Right atrium auricular region (tissue), 2 donors: ENCODE measurements around the gene SRPK2. TPM values are rescaled to one million over a fixed set of nuclear protein-coding genes. Genes with fewer than 3 reads are reported as not detected.

Experiments used
- DNase-seq: peaks from one replicate; pipeline ENCODE4 v3.0.0-alpha.2; 2019; ENCODE audit warnings: low spot score
- H3K27ac ChIP-seq, 2 donors: fragments of 200-600 bp; sonication (generic); 1 replicate in 1 of 2; 2 replicates in 1 of 2; pipeline ENCODE4 v1.5.1; 2016 to 2019
- H3K27me3 ChIP-seq, 2 donors: fragments of 200-600 bp; sonication (generic); one replicate each; pipeline versions ENCODE4 v1.5.1 to v1.6.0; 2017 to 2019
- H3K36me3 ChIP-seq: fragments of 200-600 bp; sonication (generic); one replicate; pipeline ENCODE4 v1.5.1; 2016
- H3K4me1 ChIP-seq, 2 donors: fragments of 200-600 bp; sonication (generic); one replicate each; pipeline versions ENCODE4 v1.5.1 to v1.6.0; 2017 to 2019
- H3K4me3 ChIP-seq, 2 donors: fragments of 200-600 bp; sonication (generic); 1 replicate in 1 of 2; 2 replicates in 1 of 2; pipeline ENCODE4 v1.5.1; 2017 to 2019; ENCODE audit warnings: mild to moderate bottlenecking in 1 of 2, moderate library complexity in 1 of 2
- H3K9me3 ChIP-seq, 2 donors: fragments of 200-600 bp; sonication (generic); one replicate each; pipeline ENCODE4 v1.5.1; 2019
- CTCF ChIP-seq, 2 donors: fragments of 200-600 bp; sonication (generic); IDR thresholded peaks; one replicate each; pipeline ENCODE4 v1.5.1; 2019; ENCODE audit warnings: antibody characterized with exemption in 2 of 2
- total RNA-seq, 2 donors: library from RNA; depleted of rRNA; stranded (reverse); fragments of >200 nt; gene quantifications; one replicate each; pipeline ENCODE4 v1.1.0, GENCODE V29; 2016

The SRPK2 gene
- total RNA-seq, 2 donors from 2014 or later, result 19.8 to 20.9 TPM

GRCh38 chr7:105096306-105096705, 292.4 kb downstream of the SRPK2 start:
- DNase-seq, result no peak
- no peak overlapping the region for H3K4me3 ChIP-seq
- no peak overlapping the region for H3K27ac ChIP-seq
- H3K9me3 ChIP-seq, result no peaks in the 10 kb centered on the region
- peaks cover 45% of the 10 kb centered on the region for H3K36me3 ChIP-seq
- no peaks in the 10 kb centered on the region for H3K4me1 ChIP-seq
- no peaks in the 10 kb centered on the region for H3K27me3 ChIP-seq
- TF ChIP-seq CTCF (IDR thresholded peaks at IDR 0.05), result no peak

GRCh38 chr7:105094966-105095365, 293.8 kb downstream of the SRPK2 start:
- no peaks in the 10 kb centered on the region for H3K4me1 ChIP-seq
- TF ChIP-seq CTCF (IDR thresholded peaks at IDR 0.05), result no peak
- no peak overlapping the region for H3K4me3 ChIP-seq
- H3K27ac ChIP-seq, result no peak overlapping the region
- no peak for DNase-seq
- H3K36me3 ChIP-seq, result peaks cover 55% of the 10 kb centered on the region
- H3K9me3 ChIP-seq, result no peaks in the 10 kb centered on the region
- no peaks in the 10 kb centered on the region for H3K27me3 ChIP-seq

GRCh38 chr7:105088456-105088855, 300.3 kb downstream of the SRPK2 start:
- Histone ChIP-seq H3K4me1 (no peaks in the 10 kb centered on the region), H3K27ac (no peak overlapping the region), H3K36me3 (peaks cover 68% of the 10 kb centered on the region), H3K4me3 (no peak overlapping the region), H3K9me3 (no peaks in the 10 kb centered on the region), H3K27me3 (no peaks in the 10 kb centered on the region)
- TF ChIP-seq CTCF (IDR thresholded peaks at IDR 0.05), result no peak
- DNase-seq, result no peak

- no peaks in the 10 kb centered on the region for H3K27me3 ChIP-seq
- H3K27ac ChIP-seq, result no peak overlapping the region
- peaks cover 68% of the 10 kb centered on the region for H3K36me3 ChIP-seq
- no peak for DNase-seq
- H3K9me3 ChIP-seq, result no peaks in the 10 kb centered on the region
- no peak overlapping the region for H3K4me3 ChIP-seq
- TF ChIP-seq CTCF (IDR thresholded peaks at IDR 0.05), result no peak
- H3K4me1 ChIP-seq, result no peaks in the 10 kb centered on the region
These were observed 300.7 kb downstream of the SRPK2 start for GRCh38 chr7:105087981-105088380.

GRCh38 chr7:105086850-105087249, 301.9 kb downstream of the SRPK2 start:
- no peak for DNase-seq
- Histone ChIP-seq H3K4me1 (no peaks in the 10 kb centered on the region), H3K27me3 (no peaks in the 10 kb centered on the region), H3K27ac (no peak overlapping the region), H3K9me3 (no peaks in the 10 kb centered on the region), H3K4me3 (no peak overlapping the region), H3K36me3 (peaks cover 64% of the 10 kb centered on the region)
- no peak for TF ChIP-seq CTCF (IDR thresholded peaks at IDR 0.05)

GRCh38 chr7:105084581-105084980, 304.1 kb downstream of the SRPK2 start:
- H3K27ac ChIP-seq, result peak overlapping the region; percentile 36 to 49
- no peak overlapping the region for H3K4me3 ChIP-seq
- no peak for DNase-seq
- no peaks in the 10 kb centered on the region for H3K27me3 ChIP-seq
- H3K4me1 ChIP-seq, result no peaks in the 10 kb centered on the region
- peaks cover 68% of the 10 kb centered on the region for H3K36me3 ChIP-seq
- no peak for TF ChIP-seq CTCF (IDR thresholded peaks at IDR 0.05)
- H3K9me3 ChIP-seq, result no peaks in the 10 kb centered on the region
